GM18505 (cell line): ENCODE results near the gene KRT80.
"Not testable (repeated sequence)": the region's sequence is repeated elsewhere in the genome, so short reads cannot be mapped to it uniquely, and the experiment has no call there.

Experiments used
- ATAC-seq: cut with Tn5 transposase; IDR thresholded peaks from one replicate; pipeline ENCODE4 v1.9.1; 2021; ENCODE audit not compliant: unreplicated experiment
- POLR2A ChIP-seq: IDR thresholded peaks from 4 replicates; pipeline ENCODE4 v1.6.1; 2011; ENCODE audit warnings: borderline replicate concordance; ENCODE audit not compliant: insufficient read depth, insufficient read length; ENCODE audit errors: extremely low read depth

The KRT80 gene

DNA sequence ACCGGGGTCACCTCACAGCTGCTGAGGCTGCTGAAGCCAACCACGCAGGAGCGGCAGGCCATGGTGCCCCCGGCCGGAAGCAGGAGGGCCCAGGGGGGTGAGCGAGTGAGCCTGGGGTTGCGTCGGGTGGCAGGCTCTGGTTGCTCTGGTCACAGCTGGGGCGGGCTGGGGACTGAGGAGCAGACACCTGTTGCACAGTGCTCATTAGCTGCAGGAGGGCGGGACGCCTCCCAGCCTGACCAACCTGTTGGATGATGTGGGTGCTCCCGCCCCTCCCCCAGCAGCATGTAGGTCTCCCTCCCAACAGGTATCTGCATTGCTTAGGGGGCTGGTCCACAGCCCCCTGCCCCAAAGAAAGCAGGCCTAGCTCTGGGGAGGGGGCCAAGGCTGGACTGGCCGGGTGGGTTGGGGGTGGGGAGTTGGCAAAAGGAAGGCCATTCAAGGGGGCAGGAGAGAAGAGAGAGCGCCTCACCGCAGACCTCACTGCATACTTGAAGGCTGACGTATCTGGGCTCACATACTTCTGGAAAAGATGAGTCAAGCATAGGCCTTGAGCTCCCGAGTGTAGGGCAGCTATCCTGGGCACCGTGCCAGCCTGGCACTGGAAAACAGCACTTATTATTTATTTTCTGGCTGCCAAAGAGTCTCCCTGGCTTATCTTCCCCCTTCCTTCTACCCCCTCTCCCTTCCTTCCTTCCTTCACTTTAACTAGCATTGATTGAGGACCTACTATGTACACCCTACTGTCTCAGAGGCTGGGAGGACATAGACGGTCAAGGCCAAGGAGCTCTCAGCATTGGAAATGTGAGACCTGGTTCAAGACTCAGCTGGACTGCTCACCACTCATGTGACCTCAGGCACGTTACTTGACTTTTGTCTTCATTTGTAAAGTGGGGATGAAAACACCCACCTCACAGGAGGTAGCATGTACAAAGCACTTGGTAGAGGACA lies at the start of gene KRT80:
Gene KRT80, minus strand, starts transcription at position 174 of the 951 bp plus-strand sequence. Its CDS starts 112 bp downstream, at position 62.
- no peak for ATAC-seq
- TF ChIP-seq POLR2A, result no peak

DNA sequence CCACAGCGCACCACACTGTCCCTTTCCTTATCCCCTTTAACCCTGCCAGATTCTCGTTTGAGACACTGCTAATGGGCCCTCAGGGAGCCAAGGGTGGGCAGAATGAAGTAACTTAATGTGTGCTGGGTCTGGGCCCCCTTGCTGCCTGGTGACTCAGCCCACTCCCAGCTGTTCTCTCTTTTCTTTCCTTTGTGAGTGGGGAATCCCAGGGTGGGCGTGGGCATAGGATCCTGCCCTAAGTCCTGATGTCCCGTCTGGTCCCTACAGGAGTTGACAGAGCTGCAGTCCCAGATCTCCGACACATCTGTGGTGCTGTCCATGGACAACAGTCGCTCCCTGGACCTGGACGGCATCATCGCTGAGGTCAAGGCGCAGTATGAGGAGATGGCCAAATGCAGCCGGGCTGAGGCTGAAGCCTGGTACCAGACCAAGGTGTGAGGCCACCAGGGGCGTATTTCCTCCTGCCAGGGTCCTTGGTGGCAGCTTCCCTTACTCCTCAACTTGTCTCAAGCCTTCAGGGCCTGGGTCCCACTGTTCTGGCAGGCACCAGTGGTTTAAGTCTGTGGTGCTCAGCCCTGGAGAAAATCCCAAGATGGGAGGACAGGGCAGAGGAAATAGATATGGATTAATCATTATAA lies 49.5 kb upstream of the KRT80 start:
- TF ChIP-seq POLR2A, result no peak
- ATAC-seq, result no peak

DNA sequence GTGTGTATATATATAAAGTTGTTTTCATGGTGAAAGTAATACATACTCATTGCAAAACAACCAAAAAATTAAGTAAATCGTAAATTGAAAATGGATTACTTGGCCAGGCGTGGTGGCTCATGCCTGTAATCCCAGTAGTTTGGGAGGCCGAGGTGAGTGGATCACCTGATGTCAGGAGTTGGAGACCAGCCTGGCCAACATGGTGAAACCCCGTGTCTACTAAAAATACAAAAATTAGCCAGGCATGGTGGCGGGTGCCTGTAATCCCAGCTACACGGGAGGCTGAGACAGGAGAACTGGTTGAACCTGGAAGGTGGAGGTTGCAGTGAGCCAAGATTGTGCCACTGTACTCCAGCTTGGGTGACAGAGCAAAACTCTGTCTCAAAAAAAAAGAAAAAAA lies 48.4 kb upstream of the KRT80 start:
- not testable (repeated sequence) for ATAC-seq

DNA sequence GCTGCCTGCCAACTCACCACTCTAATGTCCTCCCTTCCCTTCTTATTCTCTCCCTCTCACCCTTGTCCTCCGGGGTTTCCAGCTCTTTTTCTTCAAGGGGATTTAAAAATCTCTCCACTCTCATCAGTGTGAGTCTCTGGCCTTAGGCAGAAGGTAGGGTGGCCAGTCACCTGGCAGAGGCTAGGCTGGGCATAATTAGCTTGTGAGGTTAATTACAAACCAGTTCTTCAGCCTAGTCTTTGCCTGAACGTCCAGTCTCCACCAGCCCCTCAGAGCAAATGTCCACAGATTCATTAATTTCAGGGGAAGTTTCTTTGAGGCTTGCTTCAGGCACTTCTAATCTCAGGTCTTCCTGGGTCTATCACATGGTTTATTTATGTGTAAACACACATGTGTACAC lies 48.0 kb upstream of the KRT80 start:
- no peak for TF ChIP-seq POLR2A
- ATAC-seq, result no peak

DNA sequence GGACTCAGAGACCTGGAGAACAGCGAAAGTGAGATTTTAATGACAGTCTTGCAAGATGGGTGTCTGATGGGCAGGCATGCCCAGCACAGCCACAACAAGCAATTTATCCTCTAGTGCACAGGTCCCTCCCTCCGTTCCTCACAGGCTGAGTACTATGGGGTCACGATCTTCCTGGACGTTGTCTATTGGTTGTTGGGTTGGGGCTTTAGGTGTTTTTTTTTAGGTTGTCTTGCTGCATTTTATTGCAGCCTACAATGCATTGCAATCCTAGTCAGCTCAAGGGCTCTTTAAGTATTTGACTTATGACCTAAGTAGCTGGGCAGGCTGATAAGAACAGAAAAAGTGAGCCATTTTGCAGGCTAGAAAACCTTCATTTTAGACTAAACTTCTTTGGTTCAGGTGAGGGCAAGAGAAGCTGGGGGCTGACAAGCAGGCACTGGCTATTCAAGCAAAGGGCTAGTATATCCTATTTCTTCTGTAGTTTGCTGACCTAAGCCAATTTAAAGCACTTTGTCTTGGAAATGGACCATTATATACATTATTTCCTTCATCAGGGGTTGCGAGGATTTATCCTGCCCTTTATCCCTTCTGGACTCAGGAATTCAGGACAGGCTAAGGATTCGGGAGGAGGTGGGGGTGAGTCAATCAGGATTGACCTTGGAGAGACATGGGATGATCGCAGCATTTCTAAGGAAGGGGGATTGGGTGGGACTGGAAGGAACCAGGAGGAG lies 47.3 kb upstream of the KRT80 start:
- ATAC-seq, result no peak
- TF ChIP-seq POLR2A, result no peak

DNA sequence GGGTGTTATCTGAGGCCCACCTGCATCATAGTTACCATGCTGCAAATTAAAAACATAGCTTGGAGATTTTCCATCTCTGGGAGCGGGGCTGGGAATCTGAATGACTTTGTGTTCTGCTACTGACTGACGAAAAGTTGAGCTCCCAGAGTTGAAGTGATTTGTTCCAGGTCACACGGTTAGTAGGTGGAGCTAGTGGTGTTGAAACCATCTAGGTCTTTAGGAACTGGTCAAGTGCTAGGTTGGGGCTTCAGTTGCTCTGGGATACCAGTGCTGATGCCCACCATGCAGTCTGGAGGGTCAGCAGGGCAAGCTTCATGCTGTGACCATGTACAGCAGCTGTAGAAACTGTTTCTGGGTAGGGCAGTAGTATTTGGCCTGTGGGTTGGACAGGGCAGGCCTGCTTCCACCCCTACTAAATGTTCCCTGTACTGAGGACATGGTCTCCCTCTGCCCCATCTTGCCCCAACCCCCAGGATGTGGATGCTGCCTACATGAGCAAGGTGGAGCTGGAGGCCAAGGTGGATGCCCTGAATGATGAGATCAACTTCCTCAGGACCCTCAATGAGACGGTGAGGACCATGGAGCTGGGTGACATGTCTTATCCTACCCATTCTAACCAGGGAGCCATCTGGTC lies 46.5 kb upstream of the KRT80 start:
- TF ChIP-seq POLR2A, result no peak
- ATAC-seq, result no peak

DNA sequence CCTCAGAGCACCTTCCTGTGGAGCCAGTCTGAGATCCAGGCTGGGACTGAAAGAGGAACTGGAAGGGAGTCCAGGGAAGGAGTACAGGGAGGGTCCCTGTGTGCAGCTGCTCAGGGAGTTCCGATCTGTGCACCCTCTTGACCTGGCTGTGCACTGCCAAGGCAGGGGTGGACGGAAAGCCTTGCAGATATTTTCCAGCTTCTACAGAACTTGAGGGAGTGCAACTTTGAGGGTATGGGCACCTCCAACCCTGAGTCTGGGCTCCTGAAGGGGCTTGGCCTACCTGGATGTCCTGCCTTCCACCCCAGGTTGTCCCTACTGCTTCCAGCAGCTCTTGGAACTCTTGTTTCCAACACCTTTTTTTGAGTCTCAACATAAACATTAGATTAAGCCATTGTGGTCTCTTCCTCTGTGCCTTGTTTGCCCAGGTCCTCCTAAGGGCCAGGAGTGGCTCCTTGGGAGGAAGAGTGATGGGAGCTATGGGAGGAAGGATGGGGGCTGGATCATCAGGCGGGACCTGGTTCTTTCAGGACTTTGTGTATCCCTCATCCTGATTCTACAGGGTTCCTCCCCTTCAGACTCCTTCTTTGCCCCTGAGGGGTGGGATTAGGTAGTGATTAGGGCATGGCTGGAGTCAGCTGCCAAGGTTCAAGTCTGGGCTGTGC lies 44.7 kb upstream of the KRT80 start:
- no peak for ATAC-seq
- TF ChIP-seq POLR2A, result no peak

DNA sequence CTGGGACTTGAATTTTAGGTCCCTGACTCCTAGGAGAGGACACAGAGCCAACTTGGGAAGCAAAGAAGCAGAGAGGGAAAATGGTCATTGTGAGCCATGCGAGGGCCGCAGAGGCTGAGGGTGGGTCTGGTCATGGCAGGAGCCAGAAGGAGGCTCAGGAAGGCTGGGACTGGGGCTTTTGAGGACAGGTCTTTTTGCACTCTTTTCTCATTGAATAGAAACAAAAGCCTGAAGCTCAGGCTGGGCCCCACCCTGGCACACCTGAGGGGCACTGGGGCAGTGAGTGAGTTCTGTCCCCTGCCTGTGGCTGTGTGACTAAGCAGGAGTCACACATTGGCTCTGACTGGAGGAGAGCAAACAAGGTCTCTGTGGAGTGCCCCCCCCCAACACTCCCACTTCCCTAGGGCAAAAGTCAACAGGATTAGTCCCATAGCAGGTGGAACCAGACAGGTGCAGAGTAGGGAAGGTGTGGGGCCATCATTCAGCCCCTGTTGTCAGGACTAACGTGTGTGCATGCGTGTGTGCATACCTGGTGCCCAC lies 44.1 kb upstream of the KRT80 start:
- no peak for TF ChIP-seq POLR2A
- no peak for ATAC-seq

DNA sequence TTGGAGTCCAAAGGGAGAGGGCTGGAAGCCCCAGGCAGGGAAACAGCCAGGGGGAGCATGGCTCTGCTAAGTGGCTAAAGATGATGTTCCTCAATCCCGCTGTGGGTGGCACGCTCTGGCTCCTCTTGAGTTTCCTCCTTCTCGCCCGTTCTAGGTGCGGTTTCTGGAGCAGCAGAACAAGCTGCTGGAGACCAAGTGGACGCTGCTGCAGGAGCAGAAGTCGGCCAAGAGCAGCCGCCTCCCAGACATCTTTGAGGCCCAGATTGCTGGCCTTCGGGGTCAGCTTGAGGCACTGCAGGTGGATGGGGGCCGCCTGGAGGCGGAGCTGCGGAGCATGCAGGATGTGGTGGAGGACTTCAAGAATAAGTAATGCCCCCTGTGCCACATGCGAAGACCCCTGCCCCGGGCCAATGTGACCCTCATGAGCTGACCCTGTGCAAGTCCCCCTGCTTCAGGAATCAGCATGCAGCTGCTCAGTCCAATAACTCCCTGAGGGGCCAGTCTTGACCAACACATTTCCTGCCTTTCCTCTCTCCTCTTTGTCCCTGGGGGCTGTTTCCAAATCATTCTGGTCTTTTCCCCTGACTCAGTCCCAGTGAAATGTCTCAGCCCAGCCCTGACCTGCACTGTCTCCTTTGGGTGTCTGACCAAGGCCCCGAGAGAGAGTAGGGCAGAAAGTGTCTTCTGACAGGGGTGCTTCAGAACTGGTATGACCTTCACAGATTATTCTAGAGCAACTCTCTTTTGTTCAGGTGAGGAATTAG lies 43.4 kb upstream of the KRT80 start:
- ATAC-seq, result no peak
- no peak for TF ChIP-seq POLR2A

DNA sequence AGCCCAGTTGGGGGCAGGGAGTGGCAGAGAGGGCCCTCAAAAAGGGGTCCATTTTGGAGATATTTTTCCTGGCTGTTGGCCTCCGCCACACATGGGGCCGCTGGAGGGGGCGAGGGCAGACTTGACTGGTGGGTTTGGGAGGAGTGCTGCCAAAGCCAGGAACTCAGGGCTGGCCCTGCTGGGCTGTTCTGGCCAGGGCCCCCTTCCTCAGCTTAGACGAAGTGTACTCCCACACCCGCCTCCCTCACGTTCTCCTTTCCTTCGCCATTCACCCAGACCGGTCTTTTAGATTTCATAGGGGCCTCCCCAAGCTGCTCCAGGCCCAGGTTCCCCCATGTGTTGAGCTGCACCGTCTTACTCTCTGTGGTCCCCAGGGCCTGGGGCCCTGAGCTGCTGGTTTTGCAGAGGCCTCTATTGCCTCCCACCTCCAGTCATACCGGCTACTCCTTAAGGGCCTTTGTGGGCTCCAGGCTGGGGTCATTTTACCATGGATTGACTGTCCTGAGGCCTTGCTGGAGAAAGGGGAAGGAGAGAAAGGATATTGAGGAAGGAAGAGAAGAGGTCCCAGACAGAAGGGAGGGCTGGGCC lies 42.5 kb upstream of the KRT80 start:
- no peak for ATAC-seq
- no peak for TF ChIP-seq POLR2A

DNA sequence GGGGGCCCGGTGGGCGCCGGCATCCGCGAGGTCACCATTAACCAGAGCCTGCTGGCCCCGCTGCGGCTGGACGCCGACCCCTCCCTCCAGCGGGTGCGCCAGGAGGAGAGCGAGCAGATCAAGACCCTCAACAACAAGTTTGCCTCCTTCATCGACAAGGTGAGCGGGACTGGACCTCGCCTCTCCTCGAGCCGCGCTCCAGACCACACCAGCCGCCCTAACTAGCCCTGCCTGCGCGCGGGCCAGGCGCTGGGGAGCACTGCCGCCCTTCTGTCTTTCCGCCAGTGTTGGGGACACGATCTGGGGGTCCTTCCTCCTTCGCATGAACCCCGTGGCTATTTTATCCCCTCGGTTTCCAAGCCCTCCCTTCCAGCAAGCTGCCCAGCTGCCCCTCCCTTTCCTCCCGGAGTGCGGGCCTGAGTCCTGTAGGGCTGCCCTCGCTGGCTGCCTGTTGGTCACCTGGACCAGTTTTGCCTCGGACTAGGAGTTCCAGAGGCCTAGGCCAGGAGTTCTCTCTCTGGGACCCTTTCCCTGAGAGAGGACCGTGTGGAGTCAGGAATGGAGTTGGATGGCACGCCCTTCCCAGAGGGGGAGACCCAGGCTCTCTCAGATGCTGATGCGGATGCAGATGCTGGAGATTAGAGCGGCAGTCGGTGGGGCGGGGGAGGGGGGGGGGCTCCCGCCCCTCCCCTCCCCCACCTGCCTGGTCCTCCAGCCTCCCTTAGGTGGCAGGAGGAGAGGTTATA lies 41.8 kb upstream of the KRT80 start:
- no peak for TF ChIP-seq POLR2A
- no peak for ATAC-seq

DNA sequence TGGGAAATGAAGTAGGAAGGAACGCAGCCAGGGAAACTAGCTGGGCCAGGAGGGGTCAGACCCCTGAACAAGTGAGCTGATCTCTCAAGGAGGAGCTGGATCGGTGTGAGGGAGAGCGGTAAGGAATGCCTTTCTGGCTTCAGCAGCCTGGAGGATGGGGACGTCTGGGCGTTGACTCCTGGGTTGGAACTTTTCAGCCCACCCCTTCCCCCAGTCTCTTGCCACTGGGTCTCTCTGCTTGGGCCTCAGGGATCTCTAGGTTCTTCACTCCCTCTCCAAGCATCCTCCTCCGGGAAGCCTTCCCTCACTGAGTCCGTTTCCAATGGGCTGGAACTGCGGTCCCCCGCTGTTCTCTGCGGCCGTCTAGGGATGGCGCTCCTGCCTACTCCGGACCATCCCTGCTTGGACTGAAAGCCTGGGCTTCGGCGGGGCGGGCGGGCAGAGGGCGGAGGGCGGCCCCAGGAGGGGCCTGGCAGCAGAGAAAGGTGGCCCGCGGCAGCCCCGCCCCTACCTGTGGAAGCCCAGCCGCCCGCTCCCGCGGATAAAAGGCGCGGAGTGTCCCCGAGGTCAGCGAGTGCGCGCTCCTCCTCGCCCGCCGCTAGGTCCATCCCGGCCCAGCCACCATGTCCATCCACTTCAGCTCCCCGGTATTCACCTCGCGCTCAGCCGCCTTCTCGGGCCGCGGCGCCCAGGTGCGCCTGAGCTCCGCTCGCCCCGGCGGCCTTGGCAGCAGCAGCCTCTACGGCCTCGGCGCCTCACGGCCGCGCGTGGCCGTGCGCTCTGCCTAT lies 41.1 kb upstream of the KRT80 start, which contains the start of gene KRT7:
Gene KRT7, plus strand, starts transcription at position 570 of the 788 bp plus-strand sequence. Its CDS starts 54 bp downstream, at position 624.
- TF ChIP-seq POLR2A, result no peak
- ATAC-seq, result no peak
